A549 (cell line): ENCODE measurements around the gene TTLL9.

Experiments used
- CTCF ChIP-seq: fragments of >200 bp; sonication (Bioruptor Twin); formaldehyde crosslinking; IDR thresholded peaks from 3 replicates; pipeline ENCODE4 v1.5.1; 2016
- EP300 ChIP-seq, 2 experiments: fragments of >200 bp; sonication (Bioruptor Twin); formaldehyde crosslinking; IDR thresholded peaks; 2 replicates in 1 of 2; 3 replicates in 1 of 2; pipeline ENCODE4 v1.6.1; 2016 to 2017
- HDAC2 ChIP-seq: fragments of 200-600 bp; sonication (generic); IDR thresholded peaks from 2 replicates; pipeline ENCODE4 v1.6.1; 2016
- POLR2AphosphoS2 ChIP-seq: conservative IDR thresholded peaks from 2 replicates; pipeline ENCODE4 v1.6.1; 2012; ENCODE audit warnings: low read length, improper control_type of control experiment, inconsistent platforms
- SREBF2 ChIP-seq: fragments of 450-650 bp; IDR thresholded peaks from 2 replicates; pipeline ENCODE4 v1.6.1; 2014; ENCODE audit warnings: mild to moderate bottlenecking, moderate library complexity
- ZNF302 ChIP-seq: fragments of 250-450 bp; sonication (Bioruptor Pico); IDR thresholded peaks from 2 replicates; pipeline ENCODE4 v1.9.0; 2021; ENCODE audit warnings: inconsistent platforms, mild to moderate bottlenecking, moderate library complexity

DNA sequence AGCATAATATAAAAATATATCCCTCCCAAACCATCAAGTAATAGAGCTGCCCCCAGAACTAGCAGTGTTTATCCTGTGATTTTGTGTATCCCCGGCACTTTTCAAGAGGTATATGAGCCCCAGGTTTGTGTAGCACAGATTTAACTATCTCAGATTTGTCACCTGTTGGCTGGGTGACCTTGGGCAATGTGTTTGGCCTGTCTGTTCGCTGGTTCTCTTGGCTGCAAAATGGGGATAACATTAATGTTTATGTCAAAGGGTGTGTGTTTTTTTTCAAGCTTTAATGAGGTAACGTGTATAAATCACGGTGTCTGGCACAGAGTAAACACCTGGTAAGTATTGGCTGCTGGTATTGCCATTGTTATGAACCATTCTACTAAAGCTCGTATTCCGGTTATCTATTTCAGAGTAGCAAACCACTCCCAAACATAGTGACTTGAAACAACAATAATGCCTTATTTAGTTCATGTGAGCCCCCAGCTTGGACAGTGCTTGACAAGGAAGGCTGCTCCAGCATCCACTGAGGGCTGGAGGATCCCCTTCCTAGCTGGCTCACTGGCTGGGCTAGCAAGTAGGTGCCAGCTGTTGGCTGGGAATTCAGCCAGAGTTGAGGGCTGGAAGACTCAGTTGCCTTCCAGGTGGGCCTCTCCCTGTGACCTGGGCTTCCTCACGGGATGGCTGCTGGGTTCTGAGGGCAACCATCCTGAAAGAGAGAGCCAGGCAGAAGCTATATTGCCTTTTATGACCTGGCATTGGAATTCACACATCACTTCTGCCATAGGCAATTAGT lies 45.3 kb downstream of the TTLL9 start:
- TF ChIP-seq CTCF (no peak), POLR2AphosphoS2 (no peak), HDAC2 (no peak), ZNF302 (no peak), SREBF2 (no peak), EP300 (IDR thresholded peaks at IDR 0.05) (no peak)
